ENCODE results near the gene SLC8A2.
"Not testable (repeated sequence)": the region's sequence is repeated elsewhere in the genome, so short reads cannot be mapped to it uniquely, and the experiment has no call there.

Gene SLC8A2

DNA sequence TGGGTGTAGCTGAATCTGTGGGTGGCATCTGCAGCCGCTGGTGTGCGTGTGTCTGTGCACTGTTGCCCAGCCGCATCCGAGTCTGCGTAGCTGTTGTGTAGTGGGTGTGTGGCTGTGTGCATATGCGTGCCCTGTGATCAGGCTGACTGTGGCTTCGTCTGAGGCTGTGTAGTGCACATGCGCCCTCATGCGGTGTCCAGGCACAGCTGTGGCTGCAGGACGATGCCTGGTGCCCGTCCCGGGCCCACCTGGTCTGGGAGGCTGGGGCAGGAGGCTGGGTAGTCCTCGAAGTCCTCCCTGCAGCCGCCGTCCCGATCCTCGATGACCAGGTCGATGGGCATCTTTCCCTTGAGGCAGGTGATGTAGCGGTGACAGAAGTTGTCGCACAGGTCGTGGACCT lies 57.2 kb downstream of the SLC8A2 start:
- DNase-seq (ENCODE audit: low read depth in 2 of 2): no peak

DNA sequence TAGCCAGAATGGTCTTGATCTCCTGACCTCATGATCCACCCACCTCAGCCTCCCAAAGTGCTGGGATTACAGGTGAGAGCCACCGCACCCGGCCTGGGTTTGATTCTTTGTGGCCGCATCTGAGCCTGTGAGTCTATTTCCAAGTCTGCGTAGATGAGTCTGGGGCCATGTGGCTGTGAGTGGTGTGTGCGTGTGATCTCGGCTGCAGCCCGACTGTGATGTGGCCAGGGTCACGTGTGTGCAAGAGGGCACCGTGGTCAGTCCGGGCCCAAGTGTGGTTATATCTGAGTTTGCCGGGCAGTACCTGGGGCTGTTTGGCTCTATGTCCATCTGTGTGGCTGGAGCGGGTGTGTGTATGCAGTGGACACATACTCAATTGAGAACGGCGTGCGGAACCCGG lies 57.8 kb downstream of the SLC8A2 start:
- DNase-seq (ENCODE audit: low read depth in 2 of 2): no peak
- TF ChIP-seq, protein P1, sequence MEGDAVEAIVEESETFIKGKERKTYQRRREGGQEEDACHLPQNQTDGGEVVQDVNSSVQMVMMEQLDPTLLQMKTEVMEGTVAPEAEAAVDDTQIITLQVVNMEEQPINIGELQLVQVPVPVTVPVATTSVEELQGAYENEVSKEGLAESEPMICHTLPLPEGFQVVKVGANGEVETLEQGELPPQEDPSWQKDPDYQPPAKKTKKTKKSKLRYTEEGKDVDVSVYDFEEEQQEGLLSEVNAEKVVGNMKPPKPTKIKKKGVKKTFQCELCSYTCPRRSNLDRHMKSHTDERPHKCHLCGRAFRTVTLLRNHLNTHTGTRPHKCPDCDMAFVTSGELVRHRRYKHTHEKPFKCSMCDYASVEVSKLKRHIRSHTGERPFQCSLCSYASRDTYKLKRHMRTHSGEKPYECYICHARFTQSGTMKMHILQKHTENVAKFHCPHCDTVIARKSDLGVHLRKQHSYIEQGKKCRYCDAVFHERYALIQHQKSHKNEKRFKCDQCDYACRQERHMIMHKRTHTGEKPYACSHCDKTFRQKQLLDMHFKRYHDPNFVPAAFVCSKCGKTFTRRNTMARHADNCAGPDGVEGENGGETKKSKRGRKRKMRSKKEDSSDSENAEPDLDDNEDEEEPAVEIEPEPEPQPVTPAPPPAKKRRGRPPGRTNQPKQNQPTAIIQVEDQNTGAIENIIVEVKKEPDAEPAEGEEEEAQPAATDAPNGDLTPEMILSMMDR (IDR thresholded peaks at IDR 0.05; ENCODE audit: low read depth, low read length): no peak
- H3K4me3 ChIP-seq (replicated peaks in 1 of 2; ENCODE audit: low read depth in 2 of 2, low read length in 2 of 2): no peak overlapping the region

More for the DNA sequence above, 57.2 kb downstream of the SLC8A2 start:
- no peak overlapping the region for H3K4me3 ChIP-seq (replicated peaks in 1 of 2; ENCODE audit: low read depth in 2 of 2, low read length in 2 of 2)
- TF ChIP-seq, protein P1 (IDR thresholded peaks at IDR 0.05; ENCODE audit: low read depth, low read length): no peak

DNA sequence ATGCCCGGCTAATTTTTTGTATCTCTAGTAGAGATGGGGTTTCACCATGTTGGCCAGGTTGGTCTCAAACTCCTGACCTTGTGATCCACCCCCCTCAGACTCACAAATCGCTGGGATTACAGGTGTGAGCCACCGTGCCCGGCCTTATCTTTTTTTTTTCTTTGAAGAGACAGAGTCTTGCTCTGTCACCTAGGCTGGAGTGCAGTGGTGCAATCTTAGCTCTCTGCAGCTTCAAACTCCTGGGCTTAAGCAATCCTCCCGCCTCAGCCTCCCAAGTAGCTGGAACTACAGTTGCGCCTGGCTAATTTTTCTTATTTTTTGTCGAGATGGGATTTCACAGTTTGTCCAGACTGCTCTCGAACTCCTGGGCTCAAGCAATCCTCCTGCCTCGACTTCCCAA lies 60.0 kb downstream of the SLC8A2 start:
- not testable (repeated sequence) for DNase-seq (ENCODE audit: low read depth in 2 of 2); H3K4me3 ChIP-seq (replicated peaks in 1 of 2; ENCODE audit: low read depth in 2 of 2, low read length in 2 of 2)

DNA sequence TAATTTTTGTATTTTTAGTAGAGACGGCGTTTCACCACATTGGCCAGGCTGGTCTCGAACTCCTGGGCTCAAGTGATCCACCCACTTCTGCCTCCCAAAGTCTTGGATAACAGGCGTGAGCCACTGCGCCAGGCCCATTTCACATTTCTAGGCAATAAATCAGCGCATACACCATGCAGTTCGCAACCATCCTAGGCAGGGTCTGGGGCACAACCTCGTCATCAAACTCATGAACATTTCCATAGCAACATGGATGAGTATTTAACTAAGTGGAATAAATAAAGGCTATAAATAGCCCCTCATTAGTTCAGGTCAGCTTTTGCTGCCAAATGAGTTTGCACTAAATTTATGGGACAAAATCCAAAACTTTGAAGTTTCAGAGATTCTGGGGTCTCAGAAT lies 60.6 kb downstream of the SLC8A2 start:
- TF ChIP-seq, protein P1 (IDR thresholded peaks at IDR 0.05; ENCODE audit: low read depth, low read length): no peak
- no peak for DNase-seq (ENCODE audit: low read depth in 2 of 2)
- H3K4me3 ChIP-seq (replicated peaks in 1 of 2; ENCODE audit: low read depth in 2 of 2, low read length in 2 of 2): no peak overlapping the region

DNA sequence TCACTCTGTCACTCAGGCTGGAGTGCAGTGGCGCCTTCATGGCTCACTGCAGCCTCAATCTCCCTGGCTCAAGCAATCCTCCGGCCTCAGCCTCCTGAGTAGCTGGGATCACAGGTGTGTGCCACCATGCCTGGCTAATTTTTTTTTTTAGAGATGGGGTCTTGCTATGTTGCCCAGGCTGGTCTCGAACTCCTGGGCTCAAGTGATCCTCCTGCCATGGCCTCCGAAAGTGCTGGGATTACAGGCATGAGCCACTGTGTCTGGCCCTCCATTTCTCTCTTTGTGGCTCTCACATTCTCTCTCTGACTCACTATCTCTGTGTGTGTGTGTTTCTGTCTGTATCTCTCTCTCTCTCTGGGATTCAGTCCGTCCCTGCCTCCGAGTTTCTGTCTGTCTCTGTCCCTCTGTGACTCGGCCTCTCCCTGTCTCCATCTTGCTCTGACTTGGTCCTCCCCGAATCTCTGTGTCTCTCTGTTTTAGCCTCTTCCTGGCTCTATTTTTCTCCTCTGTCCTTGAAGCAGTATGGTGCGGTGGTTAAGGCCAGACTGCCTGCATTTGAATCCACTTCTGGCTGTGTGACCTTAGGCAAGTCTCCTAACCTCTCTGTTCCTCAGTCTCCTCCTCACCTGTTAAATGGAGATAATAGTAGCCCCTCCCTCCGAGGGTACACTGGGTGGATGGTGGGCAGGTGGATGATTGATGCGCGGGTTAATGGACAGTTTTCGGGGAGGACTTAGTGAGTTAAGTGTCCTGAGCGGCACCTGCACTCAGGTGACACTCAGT lies 63.3 kb downstream of the SLC8A2 start:
- TF ChIP-seq, protein P1 (IDR thresholded peaks at IDR 0.05; ENCODE audit: low read depth, low read length): no peak
- DNase-seq (ENCODE audit: low read depth in 2 of 2): no peak
- H3K4me3 ChIP-seq (replicated peaks in 1 of 2; ENCODE audit: low read depth in 2 of 2, low read length in 2 of 2): no peak overlapping the region

DNA sequence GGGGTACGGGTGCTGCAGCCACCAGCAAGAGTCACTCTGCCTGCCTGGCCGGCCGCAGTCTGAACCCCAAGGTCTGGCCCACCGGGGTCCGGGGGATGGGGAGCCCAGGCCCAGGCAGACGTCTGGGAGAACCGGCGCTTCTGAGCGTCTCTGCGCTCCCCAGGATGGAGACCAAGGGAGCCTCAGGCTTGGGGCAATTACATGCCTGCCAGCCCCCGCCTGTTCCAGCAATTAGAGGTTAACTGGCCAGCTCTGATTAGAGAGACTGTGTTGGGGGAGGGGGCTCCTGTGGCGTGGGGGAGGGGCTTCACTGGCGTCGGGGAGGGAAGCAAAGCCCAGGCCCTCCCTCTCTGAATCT lies 64.3 kb downstream of the SLC8A2 start:
- H3K4me3 ChIP-seq (replicated peaks in 1 of 2; ENCODE audit: low read depth in 2 of 2, low read length in 2 of 2): no peak overlapping the region
- no peak for DNase-seq (ENCODE audit: low read depth in 2 of 2)
- TF ChIP-seq, protein P1 (IDR thresholded peaks at IDR 0.05; ENCODE audit: low read depth, low read length): no peak

DNA sequence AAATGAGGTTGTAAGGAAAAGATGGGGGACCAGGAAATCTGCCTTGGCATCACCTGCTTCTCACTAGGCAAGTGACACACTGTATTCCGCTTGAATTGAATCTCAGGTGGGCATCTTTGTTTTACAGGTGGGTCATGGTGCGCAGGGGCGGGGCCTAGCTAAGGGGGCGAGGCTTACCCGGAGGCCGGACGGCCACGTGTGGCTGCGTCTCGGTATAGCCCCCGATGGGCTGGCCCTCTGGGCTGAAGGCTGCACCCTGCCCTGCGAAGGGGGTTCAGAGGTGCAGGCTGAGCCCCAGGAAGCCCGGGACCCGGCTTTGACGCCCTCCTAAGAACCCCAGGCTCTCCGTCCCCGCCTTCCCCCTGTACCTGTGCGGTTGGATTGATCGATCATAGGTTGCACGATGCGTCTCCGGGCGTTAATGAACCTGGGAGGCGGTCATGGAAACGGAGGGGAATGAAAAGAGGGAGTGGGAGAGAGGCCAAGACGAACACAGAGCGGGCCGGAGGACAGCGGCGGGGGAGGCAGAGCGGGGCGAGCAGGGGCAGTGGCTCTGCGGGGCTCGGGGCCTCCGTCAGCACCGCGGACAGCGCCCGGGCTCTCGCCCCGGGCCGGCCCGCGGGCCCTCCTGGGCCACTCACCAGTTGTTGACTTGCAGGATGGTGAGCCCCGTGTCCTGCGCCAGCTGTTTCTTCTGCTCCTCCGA lies 64.8 kb downstream of the SLC8A2 start:
- TF ChIP-seq, protein P1 (IDR thresholded peaks at IDR 0.05; ENCODE audit: low read depth, low read length): no peak
- DNase-seq (ENCODE audit: low read depth in 2 of 2): no peak
- H3K4me3 ChIP-seq (replicated peaks in 1 of 2; ENCODE audit: low read depth in 2 of 2, low read length in 2 of 2): no peak overlapping the region

All from cardiac fibroblast (primary cell).